BE2C (cell line): ENCODE measurements around the gene CDC34.

Experiments
- DNase-seq: peaks from one replicate; pipeline ENCODE4 v3.0.0-alpha.2; 2020
- H3K27me3 ChIP-seq: fragments of 250-450 bp; sonication (Bioruptor Pico); 2 replicates; pipeline ENCODE4 v1.5.1; 2020; ENCODE audit warnings: mild to moderate bottlenecking
- H3K36me3 ChIP-seq: fragments of 250-450 bp; sonication (Bioruptor Pico); 2 replicates; pipeline ENCODE4 v1.5.1; 2020; ENCODE audit warnings: mild to moderate bottlenecking
- H3K4me1 ChIP-seq: fragments of 250-450 bp; sonication (Bioruptor Pico); 2 replicates; pipeline ENCODE4 v1.5.1; 2020
- H3K4me3 ChIP-seq: 2 replicates; pipeline ENCODE4 v1.5.1; 2011; ENCODE audit warnings: low read depth, low read length
- H3K9me3 ChIP-seq: fragments of 250-450 bp; sonication (Bioruptor Pico); 2 replicates; pipeline ENCODE4 v1.5.1; 2020
- TF ChIP-seq, protein P1 (sequence below): IDR thresholded peaks from 2 replicates; pipeline ENCODE4 v1.5.1; 2012; ENCODE audit warnings: mild to moderate bottlenecking, low read depth, low read length

The CDC34 gene

DNA sequence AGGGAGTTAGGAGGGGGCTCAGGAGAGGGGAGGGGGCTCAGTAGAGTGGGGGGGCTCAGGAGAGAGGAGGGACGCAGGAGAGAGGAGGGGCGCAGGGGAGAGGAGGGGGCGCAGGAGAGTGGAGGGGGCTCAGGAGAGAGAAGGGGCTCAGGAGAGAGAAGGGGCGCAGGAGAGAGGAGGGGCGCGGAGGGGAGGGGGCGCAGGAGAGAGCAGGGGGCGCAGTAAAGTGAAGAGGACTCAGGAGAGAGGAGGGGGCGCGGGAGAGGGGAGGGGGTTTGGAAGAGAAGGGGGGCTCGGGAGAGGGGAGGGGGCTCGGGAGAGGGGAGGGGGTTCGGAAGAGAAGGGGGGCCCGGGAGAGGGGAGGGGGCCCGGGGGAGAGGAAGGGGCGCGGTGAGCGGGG is 34.6 kb upstream of the CDC34 start:
- no peak overlapping the region for H3K4me3 ChIP-seq
- no peaks in the 10 kb centered on the region for H3K36me3 ChIP-seq
- peaks cover 30% of the 10 kb centered on the region for H3K27me3 ChIP-seq
- no peak for DNase-seq
- H3K4me1 ChIP-seq = no peaks in the 10 kb centered on the region
- peaks cover 8% of the 10 kb centered on the region for H3K9me3 ChIP-seq
- TF ChIP-seq, protein P1, sequence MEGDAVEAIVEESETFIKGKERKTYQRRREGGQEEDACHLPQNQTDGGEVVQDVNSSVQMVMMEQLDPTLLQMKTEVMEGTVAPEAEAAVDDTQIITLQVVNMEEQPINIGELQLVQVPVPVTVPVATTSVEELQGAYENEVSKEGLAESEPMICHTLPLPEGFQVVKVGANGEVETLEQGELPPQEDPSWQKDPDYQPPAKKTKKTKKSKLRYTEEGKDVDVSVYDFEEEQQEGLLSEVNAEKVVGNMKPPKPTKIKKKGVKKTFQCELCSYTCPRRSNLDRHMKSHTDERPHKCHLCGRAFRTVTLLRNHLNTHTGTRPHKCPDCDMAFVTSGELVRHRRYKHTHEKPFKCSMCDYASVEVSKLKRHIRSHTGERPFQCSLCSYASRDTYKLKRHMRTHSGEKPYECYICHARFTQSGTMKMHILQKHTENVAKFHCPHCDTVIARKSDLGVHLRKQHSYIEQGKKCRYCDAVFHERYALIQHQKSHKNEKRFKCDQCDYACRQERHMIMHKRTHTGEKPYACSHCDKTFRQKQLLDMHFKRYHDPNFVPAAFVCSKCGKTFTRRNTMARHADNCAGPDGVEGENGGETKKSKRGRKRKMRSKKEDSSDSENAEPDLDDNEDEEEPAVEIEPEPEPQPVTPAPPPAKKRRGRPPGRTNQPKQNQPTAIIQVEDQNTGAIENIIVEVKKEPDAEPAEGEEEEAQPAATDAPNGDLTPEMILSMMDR = no peak

DNA sequence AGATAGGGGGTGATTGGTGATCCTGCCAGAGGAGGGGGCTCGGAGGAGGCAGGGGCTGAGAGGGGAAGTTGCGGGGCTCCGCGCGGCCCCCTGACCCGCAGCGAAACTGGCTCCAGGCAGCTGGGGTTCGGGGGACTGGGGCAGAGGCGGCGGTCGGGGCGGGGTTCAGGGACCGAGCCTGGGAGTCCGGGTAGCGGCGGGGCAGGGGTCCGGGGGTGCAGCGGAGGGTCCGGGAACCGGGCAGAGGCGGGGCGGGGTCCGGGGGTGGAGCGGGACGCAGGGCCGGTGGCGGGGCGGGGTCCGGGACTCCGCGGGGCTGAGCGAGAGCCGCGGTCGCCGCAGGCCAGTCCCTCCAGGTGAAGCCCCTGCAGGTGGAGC is 34.1 kb upstream of the CDC34 start:
- peaks cover 8% of the 10 kb centered on the region for H3K9me3 ChIP-seq
- no peak overlapping the region for H3K4me3 ChIP-seq
- no peaks in the 10 kb centered on the region for H3K36me3 ChIP-seq
- TF ChIP-seq, protein P1 = no peak
- no peak for DNase-seq
- H3K27me3 ChIP-seq = peaks cover 30% of the 10 kb centered on the region
- H3K4me1 ChIP-seq = no peaks in the 10 kb centered on the region

DNA sequence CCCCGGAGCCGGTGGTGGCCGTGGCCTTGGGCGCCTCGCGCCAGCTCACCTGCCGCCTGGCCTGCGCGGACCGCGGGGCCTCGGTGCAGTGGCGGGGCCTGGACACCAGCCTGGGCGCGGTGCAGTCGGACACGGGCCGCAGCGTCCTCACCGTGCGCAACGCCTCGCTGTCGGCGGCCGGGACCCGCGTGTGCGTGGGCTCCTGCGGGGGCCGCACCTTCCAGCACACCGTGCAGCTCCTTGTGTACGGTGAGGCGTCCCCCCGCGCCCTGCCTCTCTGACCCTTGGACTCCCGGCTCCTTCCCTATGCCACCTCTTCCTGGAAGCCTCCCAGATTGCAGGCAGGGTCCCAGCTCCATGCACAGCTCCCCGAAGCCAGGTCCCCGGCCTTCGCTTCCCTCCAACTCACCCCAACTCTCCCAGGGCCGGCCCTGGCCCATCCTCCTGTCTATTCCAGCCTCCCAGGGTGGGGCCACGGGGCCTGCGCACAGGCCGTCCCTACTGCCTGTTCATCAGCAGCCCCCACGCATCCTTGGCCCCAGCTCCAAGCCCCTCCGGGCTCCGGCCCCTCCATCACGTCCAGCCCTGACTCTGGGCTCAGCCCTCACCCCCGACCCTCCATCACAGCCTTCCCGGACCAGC is 33.6 kb upstream of the CDC34 start:
- peaks cover 6% of the 10 kb centered on the region for H3K9me3 ChIP-seq
- TF ChIP-seq, protein P1 = no peak
- no peaks in the 10 kb centered on the region for H3K4me1 ChIP-seq
- no peaks in the 10 kb centered on the region for H3K36me3 ChIP-seq
- H3K27me3 ChIP-seq = peaks cover 30% of the 10 kb centered on the region
- no peak overlapping the region for H3K4me3 ChIP-seq
- DNase-seq = peak; percentile 21

DNA sequence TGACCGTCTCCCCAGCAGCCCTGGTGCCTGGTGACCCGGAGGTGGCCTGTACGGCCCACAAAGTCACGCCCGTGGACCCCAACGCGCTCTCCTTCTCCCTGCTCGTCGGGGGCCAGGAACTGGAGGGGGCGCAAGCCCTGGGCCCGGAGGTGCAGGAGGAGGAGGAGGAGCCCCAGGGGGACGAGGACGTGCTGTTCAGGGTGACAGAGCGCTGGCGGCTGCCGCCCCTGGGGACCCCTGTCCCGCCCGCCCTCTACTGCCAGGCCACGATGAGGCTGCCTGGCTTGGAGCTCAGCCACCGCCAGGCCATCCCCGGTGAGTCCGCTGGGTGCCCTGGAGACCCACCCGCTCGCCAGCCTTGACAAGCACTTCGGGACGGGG is 33.1 kb upstream of the CDC34 start:
- H3K4me3 ChIP-seq = no peak overlapping the region
- no peaks in the 10 kb centered on the region for H3K36me3 ChIP-seq
- TF ChIP-seq, protein P1 = no peak
- DNase-seq = peak; percentile 39
- H3K9me3 ChIP-seq = peaks cover 3% of the 10 kb centered on the region; the same call in 1 of the 2 replicates
- H3K27me3 ChIP-seq = peaks cover 30% of the 10 kb centered on the region
- no peaks in the 10 kb centered on the region for H3K4me1 ChIP-seq

DNA sequence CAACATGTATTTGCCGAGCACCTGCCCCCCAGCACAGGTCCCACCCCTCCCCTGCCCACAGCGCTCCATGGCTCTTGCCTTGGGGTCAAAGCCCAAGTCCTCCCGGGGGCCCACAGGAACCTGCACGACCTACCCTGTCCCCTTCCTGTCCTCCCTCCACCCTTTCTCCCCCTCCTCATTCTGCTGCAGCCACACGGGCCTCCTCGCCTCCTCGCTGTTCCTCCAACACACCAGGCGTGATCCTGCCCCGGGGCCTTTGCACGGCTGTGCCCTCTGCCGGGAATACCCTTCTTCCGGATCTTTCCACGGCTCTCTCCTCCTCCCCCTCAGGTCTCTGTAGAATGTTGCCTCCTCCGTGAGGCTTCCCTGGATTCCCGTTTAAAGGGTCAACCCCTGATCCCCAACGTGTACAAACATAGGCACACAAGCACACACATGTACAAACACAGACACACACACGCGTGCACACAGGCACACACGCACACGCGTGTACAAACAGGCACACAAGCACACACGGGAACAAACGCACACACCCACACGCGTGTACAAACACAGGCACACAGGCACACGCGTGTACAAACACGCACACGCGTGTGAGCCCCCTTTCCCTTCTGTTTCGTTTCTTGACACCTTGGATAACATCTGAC is 32.5 kb upstream of the CDC34 start:
- H3K9me3 ChIP-seq = no peaks in the 10 kb centered on the region
- DNase-seq = no peak
- TF ChIP-seq, protein P1 = no peak

DNA sequence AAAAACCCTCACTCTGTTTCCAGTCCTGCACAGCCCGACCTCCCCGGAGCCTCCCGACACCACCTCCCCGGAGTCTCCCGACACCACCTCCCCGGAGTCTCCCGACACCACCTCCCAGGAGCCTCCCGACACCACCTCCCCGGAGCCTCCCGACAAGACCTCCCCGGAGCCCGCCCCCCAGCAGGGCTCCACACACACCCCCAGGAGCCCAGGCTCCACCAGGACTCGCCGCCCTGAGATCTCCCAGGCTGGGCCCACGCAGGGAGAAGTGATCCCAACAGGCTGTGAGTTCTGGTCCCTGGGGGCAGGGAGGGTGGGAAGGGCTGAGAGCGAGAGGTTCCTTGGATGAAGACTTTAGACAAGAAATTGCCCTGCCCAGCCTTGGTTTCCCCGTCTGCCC is 29.9 kb upstream of the CDC34 start:
- Histone ChIP-seq H3K9me3 (no peaks in the 10 kb centered on the region), H3K4me1 (peaks cover 4% of the 10 kb centered on the region), H3K27me3 (peaks cover 28% of the 10 kb centered on the region), H3K36me3 (no peaks in the 10 kb centered on the region), H3K4me3 (no peak overlapping the region)
- TF ChIP-seq, protein P1 = no peak
- no peak for DNase-seq

More for the DNA sequence above, 32.5 kb upstream of the CDC34 start:
- H3K36me3 ChIP-seq = no peaks in the 10 kb centered on the region
- peaks cover 30% of the 10 kb centered on the region for H3K27me3 ChIP-seq
- H3K4me3 ChIP-seq = no peak overlapping the region
- H3K4me1 ChIP-seq = no peaks in the 10 kb centered on the region
